Iris pigment epithelial cell (primary cell): ENCODE results near the gene ANKRD29.
"Not testable (repeated sequence)": the region's sequence is repeated elsewhere in the genome, so short reads cannot be mapped to it uniquely, and the experiment has no call there.

ENCODE experiments used
- DNase-seq: peaks from one replicate; pipeline ENCODE4 v3.0.0-alpha.2; 2011; ENCODE audit warnings: low read depth

The ANKRD29 gene

DNA sequence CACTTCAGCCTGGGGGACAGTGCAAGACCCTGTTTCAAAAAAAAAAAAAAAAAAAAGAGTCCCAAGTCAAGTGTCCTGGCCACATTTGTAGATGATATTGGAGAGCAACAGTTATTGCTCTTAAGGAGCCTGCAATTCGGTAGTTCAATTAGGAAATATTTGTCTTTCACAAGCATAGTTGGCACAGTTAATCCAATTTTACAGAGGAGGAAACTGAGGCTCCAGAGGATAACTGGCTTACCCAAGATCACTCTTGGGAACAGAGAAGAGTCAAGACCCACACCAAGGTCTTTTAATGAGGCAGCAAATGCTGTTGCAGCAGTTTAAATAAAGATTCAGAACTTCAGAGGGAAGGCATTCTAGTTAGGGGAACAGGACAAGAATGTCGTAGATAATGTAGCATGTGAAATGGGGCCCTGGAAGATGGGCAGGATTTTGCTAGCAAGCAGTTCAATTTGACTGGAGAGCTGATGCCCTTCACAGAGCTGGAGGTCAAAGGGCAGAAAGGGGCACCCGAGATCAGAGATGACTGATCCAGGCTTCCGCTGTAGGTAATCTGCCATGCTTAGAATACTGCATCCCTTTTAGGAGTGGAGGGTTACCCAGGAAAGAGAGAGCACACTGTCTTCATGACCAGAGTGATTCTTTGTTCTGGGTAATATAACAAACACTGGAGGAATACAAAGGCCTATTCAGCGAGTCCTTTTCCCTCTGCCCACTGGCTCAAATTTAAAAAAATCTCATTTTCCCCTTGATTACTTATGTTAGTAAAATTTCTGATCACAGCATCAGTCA, 79.4 kb downstream of the ANKRD29 start:
- DNase-seq = no peak

DNA sequence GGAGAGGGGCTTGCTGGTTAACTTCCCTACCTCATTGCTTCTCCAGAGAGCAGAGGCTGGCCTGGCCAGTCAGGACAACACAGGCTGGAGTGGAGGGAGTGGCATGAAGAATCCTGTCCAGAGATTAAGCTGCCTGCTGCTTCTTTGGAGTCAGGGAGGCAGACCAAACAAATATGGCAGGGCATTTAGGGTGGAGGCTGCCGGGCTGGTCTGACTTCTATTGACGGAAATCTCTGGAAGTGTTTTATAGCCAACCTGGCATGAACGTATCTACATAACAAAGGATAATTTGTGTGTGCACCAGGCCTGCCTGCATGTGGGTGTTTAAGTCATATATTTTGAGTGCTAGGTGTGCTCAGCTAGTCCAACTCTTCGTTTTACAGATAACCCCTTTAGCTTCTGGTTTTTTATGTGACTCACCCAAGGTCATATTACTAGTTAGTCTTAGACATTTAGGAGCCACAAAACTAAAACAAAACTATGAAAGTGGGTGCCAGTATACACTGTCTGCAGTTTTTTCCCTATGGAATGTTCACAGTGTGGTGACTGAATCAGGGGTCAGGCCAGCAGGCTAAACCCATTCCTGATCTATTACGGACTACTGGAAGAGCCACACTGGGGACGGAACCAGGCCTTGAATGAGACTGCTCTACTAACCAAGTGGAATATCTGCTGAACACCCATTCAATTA, 81.9 kb downstream of the ANKRD29 start:
- peak; percentile 81 for DNase-seq

DNA sequence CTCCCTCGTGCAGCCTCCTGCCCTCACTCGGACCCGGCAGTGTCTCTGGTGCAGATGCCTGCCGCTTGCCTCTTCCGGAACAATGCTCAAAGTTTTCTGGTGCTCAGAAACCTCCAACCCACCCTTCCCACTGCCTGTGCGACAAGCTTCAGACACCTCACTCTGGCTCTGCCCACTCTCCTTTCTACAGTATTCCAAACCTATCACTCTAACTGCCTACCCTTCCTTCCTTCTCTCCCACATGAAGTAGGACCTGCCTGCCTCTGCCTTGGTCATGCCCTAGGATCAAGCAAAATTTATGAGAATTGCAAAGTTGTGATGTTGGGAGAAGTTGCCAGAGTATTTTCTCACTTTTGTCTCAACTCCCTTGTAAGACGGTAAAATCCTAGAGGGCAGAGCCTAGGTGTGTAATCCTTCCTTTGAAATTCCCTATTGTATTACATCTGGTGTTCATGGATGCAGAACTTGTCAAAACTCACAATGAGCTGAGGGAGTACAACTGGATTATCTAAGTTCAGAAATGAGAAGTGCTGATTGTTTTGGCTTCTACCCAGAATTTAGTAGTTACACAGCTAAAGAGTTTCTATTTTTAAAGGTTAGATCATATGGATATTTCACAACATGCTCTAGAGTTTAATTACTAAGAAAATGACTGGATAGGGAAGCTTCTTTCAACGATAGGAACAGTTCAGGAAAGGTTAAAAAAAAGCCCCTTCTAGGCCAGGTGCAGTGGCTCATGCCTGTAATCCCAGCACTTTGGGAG, 83.6 kb downstream of the ANKRD29 start:
- peak; percentile 63 for DNase-seq

DNA sequence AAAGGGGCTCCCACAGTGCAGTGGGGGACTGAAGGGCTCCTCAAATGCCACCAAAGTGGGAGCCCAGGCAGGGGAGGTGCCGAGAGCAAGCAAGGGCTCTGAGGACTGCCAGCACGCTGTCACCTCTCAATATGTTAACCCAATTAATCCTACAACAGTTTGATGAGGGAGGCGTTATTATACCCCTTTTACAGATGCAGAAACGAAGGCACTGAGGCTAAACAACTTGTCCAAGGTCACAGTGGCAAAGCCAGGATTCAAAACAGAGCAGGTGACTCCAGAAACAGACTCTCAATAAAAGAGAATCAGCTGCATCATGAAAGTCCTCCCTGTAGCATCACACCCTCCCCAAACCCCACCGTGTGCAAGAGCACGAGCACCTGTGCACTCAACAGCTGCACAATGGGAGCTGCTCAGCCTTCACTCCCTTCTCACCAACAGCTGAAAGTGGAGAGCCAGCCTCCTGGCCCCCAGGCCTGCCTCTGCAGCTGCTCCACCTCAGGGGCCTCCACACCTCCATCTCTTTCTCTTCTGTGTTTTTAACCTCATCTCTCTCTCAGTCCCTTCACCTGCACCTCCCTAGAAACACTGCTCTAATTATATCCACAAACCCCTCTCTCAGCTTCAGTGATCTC, 84.5 kb downstream of the ANKRD29 start:
- DNase-seq = no peak

DNA sequence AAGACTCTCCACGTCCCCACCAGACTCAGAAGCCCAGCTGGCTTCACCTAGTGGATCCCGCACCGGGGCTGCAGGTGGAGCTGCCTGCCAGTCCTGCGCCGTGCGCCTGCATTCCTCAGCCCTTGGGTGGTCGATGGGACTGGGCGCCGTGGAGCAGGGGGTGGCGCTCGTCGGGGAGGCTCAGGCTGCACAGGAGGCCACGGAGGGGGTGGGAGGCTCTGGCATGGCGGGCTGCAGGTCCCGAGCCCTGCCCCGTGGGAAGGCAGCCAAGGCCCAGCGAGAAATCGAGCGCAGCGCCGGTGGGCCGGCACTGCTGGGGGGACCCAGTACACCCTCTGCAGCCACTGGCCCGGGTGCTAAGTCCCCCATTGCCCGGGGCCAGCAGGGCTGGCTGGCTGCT, 85.2 kb downstream of the ANKRD29 start:
- not testable (repeated sequence) for DNase-seq

DNA sequence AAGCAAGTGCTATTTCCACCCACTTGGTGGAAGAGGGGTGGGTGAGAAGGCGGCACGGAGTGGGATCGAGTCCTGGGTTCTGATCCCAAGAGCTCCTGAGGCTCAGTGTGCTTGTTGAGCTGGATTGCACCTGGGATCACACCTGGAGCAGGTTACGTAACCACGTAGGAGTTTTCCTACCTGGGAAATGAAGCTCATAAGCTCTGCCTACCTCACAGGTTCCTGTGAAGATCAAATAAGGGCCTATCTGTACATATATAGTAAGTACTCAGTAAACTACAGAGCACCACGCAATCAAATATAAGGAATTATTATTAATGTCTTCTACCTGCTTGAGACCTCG, 87.4 kb downstream of the ANKRD29 start:
- DNase-seq = no peak

DNA sequence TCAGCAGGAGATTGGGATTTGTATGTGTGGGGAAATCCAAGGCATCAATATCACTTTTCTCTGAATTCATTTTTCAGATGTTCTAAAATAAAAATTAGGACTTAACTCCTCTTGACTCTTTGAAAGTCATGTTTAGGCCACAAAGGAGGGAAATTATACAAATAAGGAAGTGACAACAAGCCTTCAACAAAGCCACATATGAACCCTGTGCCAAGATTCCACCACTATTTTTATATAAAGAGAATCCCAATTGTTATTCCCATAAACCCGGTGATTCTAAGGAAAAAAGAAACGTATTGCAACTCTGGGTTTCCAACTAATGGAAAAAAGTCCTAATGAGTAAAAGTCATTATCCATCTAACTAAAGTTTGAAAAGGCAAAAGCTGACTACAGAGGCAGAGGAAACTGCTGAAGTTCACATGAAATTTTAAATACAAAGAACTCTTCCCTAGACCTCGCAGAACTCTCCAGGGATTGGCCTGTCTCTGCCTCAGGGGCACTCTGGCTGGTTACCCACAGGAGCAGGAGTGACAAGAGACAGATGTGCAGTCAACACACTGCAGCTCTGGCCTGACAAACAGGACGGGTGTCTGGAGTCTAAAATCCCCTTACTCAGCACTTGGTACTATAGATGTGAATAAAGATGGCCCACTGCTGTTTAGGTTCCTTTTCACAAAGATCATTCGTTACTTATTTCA, 88.0 kb downstream of the ANKRD29 start:
- no peak for DNase-seq

DNA sequence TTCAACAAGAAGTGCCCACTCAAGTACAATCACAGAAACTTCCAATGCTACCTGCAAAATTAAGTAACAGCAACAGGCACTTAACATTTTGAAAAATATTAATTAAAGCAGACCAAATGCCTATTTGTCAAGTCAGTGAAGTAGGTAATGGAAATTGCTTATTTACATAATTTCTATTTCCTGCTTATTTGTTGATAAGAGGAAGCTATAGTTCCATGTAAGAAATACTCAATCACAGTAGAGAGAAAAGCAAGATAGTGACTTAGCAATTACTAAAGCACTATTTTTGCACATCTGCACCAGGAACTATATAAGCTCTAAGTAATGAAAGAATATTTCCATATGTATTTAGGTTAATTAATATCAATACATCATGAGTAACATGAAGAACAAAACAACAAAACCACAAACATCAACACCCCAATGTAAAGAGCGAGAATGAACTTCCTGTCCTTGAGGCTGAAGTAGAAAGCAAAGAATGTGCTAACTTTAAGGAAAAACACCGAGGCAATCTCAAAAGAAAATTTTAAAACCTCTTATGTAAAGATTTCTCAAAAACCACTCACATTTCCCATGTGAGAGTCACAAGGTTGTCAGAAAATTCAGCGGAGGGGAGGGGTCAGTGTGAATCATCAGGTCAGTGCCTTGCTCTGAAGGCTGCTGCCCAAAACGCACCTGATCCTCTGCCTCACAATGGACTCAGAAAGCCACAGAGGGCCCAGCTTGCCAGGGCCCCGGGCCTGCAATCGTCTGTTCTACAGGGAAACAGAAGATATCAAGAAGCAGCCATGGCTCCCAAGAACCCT, 88.9 kb downstream of the ANKRD29 start:
- DNase-seq = peak; percentile 92

DNA sequence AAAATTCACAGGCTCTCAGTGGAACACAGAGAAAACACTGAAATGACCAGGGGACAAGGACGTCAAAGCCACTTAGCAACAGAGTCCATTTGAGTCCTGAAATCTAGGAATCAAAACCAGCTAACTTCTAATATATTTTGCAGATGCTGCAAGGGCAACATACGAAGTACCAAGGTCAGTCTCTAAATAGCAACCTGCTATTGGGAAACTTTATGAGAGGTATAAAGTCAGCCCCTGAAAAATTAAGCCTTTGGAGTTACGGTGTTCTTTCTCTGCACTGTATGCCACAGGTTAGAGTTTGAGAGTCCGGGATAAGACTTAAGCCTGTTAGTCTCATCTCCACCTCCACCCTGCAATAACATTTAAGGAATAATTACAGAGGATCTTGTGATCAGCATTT, 89.7 kb downstream of the ANKRD29 start:
- no peak for DNase-seq

DNA sequence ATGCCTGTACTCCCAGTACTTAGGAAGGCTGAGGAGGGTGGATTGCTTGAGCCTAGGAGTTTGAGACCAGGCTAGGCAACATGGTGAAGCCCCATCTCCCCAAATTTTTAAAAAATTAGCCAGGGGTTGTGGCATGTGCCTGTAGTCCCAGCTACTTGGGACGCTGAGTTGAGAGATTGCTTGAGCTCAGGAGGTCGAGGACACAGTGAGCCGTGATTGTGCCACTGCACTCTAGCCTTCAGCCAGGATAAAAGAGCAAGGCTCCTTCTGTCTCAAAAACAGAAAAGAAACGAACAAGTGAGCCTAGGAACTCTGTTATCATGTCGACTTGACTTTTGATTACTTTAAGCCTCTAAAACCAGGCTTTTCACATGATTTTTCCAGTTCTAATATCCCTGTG, 90.1 kb downstream of the ANKRD29 start:
- no peak for DNase-seq

DNA sequence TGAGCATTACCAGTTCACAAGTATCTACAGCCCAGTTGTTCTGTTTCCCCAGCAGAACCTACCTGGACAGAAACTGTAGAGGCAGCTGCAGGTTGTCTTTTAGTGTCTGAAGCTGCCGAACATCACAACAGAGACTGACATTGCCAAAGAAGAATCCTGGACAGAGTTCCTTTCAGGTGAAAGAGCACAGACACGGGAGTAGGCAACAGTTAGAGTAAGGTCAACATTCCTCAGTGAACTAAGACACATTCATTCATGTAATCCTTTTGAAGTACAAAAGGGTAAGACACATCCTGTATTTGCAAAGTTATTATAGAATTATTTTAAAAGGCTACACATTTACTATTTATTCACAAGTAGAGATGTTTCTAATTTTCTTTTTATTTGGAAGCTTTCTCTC, 90.7 kb downstream of the ANKRD29 start:
- DNase-seq = no peak

DNA sequence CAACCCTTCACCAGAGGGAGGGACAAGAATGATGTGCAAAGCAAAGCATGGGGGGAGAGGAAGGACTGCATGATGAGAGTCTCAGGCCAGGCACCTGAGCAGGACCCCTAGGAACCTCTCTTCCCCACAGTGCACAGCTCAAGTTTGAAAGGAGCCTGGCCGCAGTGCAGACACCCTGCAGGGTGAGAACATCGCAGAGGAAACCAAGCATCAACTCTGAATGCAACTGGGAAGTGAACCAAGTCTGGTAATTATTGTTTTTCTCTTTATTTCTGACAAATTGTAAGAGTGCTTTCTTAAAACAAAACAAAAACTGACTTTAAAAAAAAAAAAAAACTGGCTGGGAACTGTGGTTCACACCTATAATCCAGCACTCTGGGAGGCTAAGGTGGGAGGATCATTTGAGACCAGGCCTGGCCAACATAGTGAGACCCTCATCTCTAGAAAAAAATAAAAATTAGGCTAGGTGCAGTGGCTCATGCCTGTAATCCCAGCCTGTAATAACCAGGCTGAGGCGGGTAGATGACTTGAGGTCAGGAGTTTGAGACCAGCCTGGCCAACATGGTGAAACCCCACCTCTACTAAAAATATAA, 91.7 kb downstream of the ANKRD29 start:
- no peak for DNase-seq

DNA sequence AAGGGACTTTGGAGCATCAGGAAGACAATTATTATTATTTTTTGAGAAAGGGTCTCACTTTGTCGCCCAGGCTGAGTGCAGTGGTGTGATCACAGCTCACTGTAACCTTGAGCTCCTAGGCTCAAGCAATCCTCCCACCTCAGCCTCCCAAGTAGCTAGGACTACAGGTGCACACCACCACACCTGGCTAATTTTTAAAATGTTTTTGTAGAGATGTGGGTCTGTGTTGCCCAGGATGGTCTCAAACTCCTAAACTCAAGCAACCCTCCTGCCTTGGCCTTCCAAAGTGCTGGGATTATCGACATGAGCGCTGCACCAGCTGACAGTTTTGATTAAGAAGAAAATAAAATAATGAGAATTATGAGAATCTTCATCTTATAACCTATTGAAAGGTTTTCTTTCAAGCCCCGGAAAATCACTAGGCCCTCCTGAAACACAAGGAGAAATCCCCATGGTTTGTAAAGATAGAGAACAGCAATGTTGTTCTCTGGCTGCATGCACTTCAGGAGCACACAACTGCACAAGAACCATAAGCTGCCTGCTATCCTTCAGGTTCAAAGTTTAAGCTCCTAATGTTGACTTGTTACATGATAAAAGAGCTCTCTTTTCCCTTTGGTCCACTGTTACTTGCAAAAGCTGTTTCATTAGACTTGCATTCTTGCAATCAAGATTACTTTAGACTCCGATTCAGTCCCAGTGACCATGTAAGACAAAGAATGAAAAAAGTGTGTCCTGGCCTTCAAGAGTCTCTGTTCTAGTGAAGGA, 93.2 kb downstream of the ANKRD29 start:
- no peak for DNase-seq

DNA sequence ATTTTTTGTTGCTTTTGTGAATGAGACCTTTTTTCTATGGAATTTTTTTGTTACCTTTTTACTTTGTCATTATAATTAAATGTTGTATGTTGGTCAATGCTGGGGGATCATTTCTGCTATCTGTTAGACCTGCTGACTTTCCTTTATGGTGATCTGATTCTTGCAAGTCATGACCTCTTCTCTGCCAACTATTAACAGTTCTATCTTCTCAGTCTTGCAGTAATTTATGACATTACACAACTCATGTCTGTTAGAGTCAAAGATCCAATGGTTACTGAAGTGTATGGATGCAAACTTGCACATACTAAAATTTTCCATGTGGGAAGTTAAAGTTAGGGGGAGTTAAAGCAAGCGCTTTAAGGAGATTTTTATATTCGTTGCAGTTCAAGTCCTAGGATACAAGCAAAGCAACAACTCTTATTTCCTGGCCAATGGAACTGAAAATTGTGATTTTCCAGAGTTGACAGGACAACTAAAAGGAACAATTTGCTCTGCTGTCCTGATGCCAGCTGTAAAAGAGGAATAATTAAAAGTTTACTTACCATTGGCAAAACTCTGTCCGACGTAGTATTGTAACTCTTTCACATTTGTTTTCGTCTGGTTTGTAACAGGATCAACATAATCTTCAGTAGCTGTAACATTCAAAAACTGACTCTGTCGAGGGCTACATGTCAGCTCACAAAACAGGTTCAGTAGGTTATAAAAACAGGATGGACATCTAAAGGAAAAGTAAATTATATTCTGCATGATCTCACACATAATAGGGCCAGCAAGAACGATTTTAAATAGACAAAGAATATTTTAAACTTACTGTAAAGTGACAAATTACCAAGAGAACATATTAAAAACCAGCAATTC, 94.2 kb downstream of the ANKRD29 start:
- no peak for DNase-seq

DNA sequence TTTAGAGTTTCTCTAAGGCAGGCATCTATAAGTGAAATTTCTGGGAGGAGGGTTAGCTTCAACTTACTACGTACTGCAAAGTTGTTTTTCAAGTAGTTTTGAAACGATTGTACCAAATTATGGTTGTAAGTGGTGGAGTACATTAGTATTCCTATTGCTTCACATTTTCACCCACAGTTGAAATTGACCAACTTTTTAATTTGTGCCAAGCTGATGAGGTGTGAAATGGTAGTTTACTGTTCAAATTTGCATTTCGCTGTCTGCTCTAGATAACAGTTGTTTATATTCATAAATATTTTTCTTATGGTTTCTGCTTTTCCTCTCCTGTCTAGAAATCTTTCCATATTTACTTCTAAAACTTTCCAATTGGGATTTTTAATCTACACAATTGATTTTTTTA, 95.0 kb downstream of the ANKRD29 start:
- DNase-seq = no peak

DNA sequence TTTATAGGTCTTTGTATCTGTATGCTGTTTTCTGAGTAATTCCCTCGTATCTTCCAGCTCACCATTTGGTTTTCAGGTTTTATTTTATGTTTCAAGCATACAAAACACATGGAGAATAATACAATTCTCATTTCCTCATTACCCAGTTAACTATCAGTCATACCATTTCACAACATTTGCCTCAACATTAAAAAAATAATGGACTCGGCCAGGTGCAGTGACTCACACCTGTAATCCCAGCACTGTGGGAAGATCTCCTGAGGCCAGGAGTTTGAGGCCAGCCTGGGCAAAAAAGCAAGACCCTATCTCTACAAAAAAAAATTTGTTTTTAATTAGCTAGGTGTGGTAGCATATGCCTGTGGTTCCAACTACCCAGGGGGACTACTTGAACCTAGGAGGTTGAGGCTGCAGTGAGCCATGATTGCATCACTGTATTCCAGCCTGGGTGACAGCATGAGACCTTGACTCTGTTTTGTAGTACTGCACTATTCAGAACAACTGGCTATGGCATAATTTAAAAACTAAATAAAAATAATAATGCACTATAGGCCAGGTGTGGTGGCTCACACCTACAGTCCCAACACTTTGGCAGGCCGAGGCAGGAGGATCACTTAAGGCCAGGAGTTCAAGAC, 96.7 kb downstream of the ANKRD29 start:
- no peak for DNase-seq

DNA sequence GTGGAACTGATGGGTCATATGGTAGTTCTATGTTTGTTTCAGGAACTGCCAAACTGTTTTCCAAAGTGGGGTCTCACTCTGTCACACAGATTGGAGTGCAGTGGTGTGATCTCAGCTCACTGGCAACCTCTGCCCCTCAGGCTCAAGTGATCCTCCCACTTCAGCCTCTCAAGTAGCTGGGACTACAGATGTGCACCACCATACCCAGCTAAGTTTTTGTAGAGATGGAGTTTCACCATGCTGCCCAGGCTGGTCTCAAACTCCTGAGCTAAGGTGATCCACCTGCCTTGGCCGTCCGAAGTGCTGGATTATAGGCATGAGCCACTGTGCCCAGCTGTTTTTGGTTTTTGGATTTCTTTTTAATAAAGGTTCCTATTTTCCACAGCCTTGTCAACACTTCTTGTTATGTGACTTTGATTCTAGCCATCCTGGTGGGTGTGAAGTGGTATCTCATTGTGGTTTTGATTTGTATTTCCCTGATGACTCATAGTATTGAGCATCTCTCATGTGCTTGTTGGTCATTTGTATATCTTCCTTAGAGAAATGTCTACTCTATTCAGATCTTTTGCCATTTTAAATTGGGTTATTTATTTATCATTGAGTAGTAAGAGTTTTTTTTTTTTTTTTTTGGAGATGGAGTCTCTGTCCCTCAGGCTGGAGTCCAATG, 99.2 kb downstream of the ANKRD29 start:
- DNase-seq = peak; percentile 82

DNA sequence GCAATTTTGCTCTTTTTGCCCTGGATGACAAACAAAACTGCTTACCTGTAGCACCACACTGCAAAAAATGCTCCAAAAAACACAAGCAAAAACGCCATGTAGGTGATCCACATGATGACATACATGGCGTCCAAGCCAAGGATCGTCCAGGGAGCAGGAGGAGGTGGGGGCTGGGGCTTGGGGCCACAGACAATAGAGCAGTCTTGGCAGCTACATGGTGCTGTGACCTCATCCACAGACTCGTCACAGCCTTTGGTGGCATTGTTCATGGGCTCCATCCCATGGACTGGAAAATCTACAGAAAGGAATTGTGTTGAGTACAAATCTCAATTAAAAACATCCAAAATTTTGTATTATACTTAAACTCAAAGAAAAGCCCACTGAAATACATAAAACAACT, 102.5 kb downstream of the ANKRD29 start:
- DNase-seq = no peak
